Natural killer cell treated with Interleukin-12 subunit alpha and Interleukin-12 subunit beta and Interleukin-15 and Interleukin-18, amount 100 ng/mL, for 72 hours (primary cell): ENCODE measurements around the gene HPCAL1. TPM values are rescaled to one million over a fixed set of nuclear protein-coding genes. Genes with fewer than 3 reads are reported as not detected.

Source experiments
- ATAC-seq, 2 donors: fragments of 150-1000 bp; cut with Tn5 transposase in 1 of 2; sonication (Bioruptor Pico), chemical (Tn5 transposase) in 1 of 2; 2 replicates each; pipeline ENCODE4 v1.10.0; 2021
- DNase-seq: peaks from one replicate; pipeline ENCODE4 v3.0.0; 2022; ENCODE audit warnings: low spot score
- H3K27ac Mint-ChIP-seq, 2 donors: 1 replicate in 1 of 2; 2 replicates in 1 of 2; pipeline ENCODE4 v1.8.0; 2022; ENCODE audit warnings: mixed read lengths in 2 of 2, mild to moderate bottlenecking in 1 of 2, moderate library complexity in 1 of 2
- H3K27me3 Mint-ChIP-seq, 2 donors: 1 replicate in 1 of 2; 2 replicates in 1 of 2; pipeline ENCODE4 v1.8.0; 2022; ENCODE audit warnings: mixed read lengths in 2 of 2
- H3K36me3 Mint-ChIP-seq: one replicate; pipeline ENCODE4 v1.8.0; 2022; ENCODE audit warnings: mixed read lengths
- H3K4me1 Mint-ChIP-seq, 2 donors: 1 replicate in 1 of 2; 2 replicates in 1 of 2; pipeline ENCODE4 v1.8.0; 2022; ENCODE audit warnings: low read depth in 2 of 2, mixed read lengths in 2 of 2, mild to moderate bottlenecking in 1 of 2
- H3K4me3 Mint-ChIP-seq: one replicate; pipeline ENCODE4 v1.8.0; 2022; ENCODE audit warnings: mixed read lengths
- H3K9me3 Mint-ChIP-seq: 2 replicates; pipeline ENCODE4 v1.8.0; 2022; ENCODE audit warnings: mixed read lengths
- total RNA-seq, 2 donors: library from RNA; stranded (reverse); gene quantifications; one replicate each; pipeline ENCODE4 v1.2.3, GENCODE V29; 2022

Gene HPCAL1
- total RNA-seq, 2 donors from 2014 or later: 13.8 to 19.0 TPM

GRCh38 chr2:10308866-10309265, 6.2 kb downstream of the HPCAL1 start:
- ATAC-seq (no peak), DNase-seq (peak; percentile 46)
- Mint-ChIP-seq H3K4me1 (peaks cover 22 to 31% of the 10 kb centered on the region in 2 donors), H3K27me3 (no peaks in the 10 kb centered on the region), H3K4me3 (no peak overlapping the region), H3K27ac (no peak overlapping the region), H3K36me3 (no peaks in the 10 kb centered on the region), H3K9me3 (no peaks in the 10 kb centered on the region)

- peaks cover 21 to 29% of the 10 kb centered on the region in 2 donors for H3K4me1 Mint-ChIP-seq
- H3K27ac Mint-ChIP-seq: no peak overlapping the region
- no peaks in the 10 kb centered on the region for H3K27me3 Mint-ChIP-seq
- DNase-seq (no peak), ATAC-seq (no peak)
- no peaks in the 10 kb centered on the region for H3K36me3 Mint-ChIP-seq
- no peak overlapping the region for H3K4me3 Mint-ChIP-seq
- H3K9me3 Mint-ChIP-seq: no peaks in the 10 kb centered on the region
Measured at GRCh38 chr2:10309286-10309685, 6.6 kb downstream of the HPCAL1 start.

GRCh38 chr2:10310309-10310888, 7.7 kb downstream of the HPCAL1 start:
- H3K4me1 Mint-ChIP-seq: peaks cover 16 to 22% of the 10 kb centered on the region in 2 donors
- no peaks in the 10 kb centered on the region for H3K27me3 Mint-ChIP-seq
- DNase-seq (no peak), ATAC-seq (no peak)
- H3K36me3 Mint-ChIP-seq: no peaks in the 10 kb centered on the region
- H3K9me3 Mint-ChIP-seq: no peaks in the 10 kb centered on the region
- H3K4me3 Mint-ChIP-seq: no peak overlapping the region
- H3K27ac Mint-ChIP-seq: no peak overlapping the region

- H3K27me3 Mint-ChIP-seq: no peaks in the 10 kb centered on the region
- H3K4me1 Mint-ChIP-seq: peaks cover 7 to 20% of the 10 kb centered on the region in 2 donors
- no peaks in the 10 kb centered on the region for H3K9me3 Mint-ChIP-seq
- DNase-seq: no peak
- no peak overlapping the region for H3K4me3 Mint-ChIP-seq
- H3K27ac Mint-ChIP-seq: no peak overlapping the region
- no peak for ATAC-seq
- H3K36me3 Mint-ChIP-seq: no peaks in the 10 kb centered on the region
Measured at GRCh38 chr2:10311736-10312135, 9.0 kb downstream of the HPCAL1 start.

GRCh38 chr2:10312437-10312957, 9.8 kb downstream of the HPCAL1 start:
- Mint-ChIP-seq H3K36me3 (no peaks in the 10 kb centered on the region), H3K9me3 (no peaks in the 10 kb centered on the region), H3K27ac (no peak overlapping the region), H3K4me1 (peaks cover 7 to 12% of the 10 kb centered on the region in 2 donors), H3K4me3 (no peak overlapping the region), H3K27me3 (no peaks in the 10 kb centered on the region)
- ATAC-seq (no peak), DNase-seq (no peak)

GRCh38 chr2:10316336-10316735, 13.6 kb downstream of the HPCAL1 start:
- Mint-ChIP-seq H3K4me1 (peaks cover 5 to 6% of the 10 kb centered on the region in 2 donors), H3K27me3 (no peaks in the 10 kb centered on the region), H3K9me3 (no peaks in the 10 kb centered on the region), H3K36me3 (no peaks in the 10 kb centered on the region), H3K27ac (no peak overlapping the region), H3K4me3 (no peak overlapping the region)
- ATAC-seq (no peak), DNase-seq (peak; percentile 35)

- H3K27me3 Mint-ChIP-seq: no peaks in the 10 kb centered on the region
Measured at GRCh38 chr2:10316860-10317259, 14.2 kb downstream of the HPCAL1 start.

GRCh38 chr2:10317646-10318045, 14.9 kb downstream of the HPCAL1 start:
- no peaks in the 10 kb centered on the region for H3K36me3 Mint-ChIP-seq
- H3K27ac Mint-ChIP-seq: no peak overlapping the region
- no peaks in the 10 kb centered on the region for H3K9me3 Mint-ChIP-seq
- H3K4me3 Mint-ChIP-seq: no peak overlapping the region
- peaks cover 5 to 6% of the 10 kb centered on the region in 2 donors for H3K4me1 Mint-ChIP-seq
- no peak for DNase-seq
- ATAC-seq: no peak
- H3K27me3 Mint-ChIP-seq: no peaks in the 10 kb centered on the region

More at GRCh38 chr2:10316860-10317259, 14.2 kb downstream of the HPCAL1 start:
- Mint-ChIP-seq H3K4me3 (no peak overlapping the region), H3K9me3 (no peaks in the 10 kb centered on the region), H3K4me1 (peaks cover 5 to 6% of the 10 kb centered on the region in 2 donors), H3K36me3 (no peaks in the 10 kb centered on the region), H3K27ac (no peak overlapping the region)
- ATAC-seq (no peak), DNase-seq (no peak)

- no peak overlapping the region for H3K27ac Mint-ChIP-seq
- H3K4me1 Mint-ChIP-seq: peaks cover 5 to 9% of the 10 kb centered on the region in 2 donors
- H3K27me3 Mint-ChIP-seq: no peaks in the 10 kb centered on the region
- DNase-seq (no peak), ATAC-seq (no peak)
- H3K36me3 Mint-ChIP-seq: no peaks in the 10 kb centered on the region
- no peak overlapping the region for H3K4me3 Mint-ChIP-seq
- H3K9me3 Mint-ChIP-seq: no peaks in the 10 kb centered on the region
Measured at GRCh38 chr2:10318345-10318744, 15.6 kb downstream of the HPCAL1 start.

GRCh38 chr2:10319892-10320574, 17.3 kb downstream of the HPCAL1 start:
- Mint-ChIP-seq H3K27me3 (no peaks in the 10 kb centered on the region), H3K4me1 (peaks cover 5 to 13% of the 10 kb centered on the region in 2 donors), H3K9me3 (no peaks in the 10 kb centered on the region), H3K36me3 (no peaks in the 10 kb centered on the region), H3K4me3 (no peak overlapping the region), H3K27ac (peak overlapping the region in 1 of 2 donors; percentile 79)
- ATAC-seq (no peak), DNase-seq (peak; percentile 46)

- peak overlapping the region in 1 of 2 donors; percentile 79 for H3K27ac Mint-ChIP-seq
- peaks cover 5 to 16% of the 10 kb centered on the region in 2 donors for H3K4me1 Mint-ChIP-seq
- no peaks in the 10 kb centered on the region for H3K36me3 Mint-ChIP-seq
- no peaks in the 10 kb centered on the region for H3K9me3 Mint-ChIP-seq
- DNase-seq: no peak
- ATAC-seq: no peak
- H3K4me3 Mint-ChIP-seq: no peak overlapping the region
- no peaks in the 10 kb centered on the region for H3K27me3 Mint-ChIP-seq
Measured at GRCh38 chr2:10320575-10320931, 17.8 kb downstream of the HPCAL1 start.

- no peaks in the 10 kb centered on the region for H3K9me3 Mint-ChIP-seq
- ATAC-seq (no peak), DNase-seq (no peak)
- no peaks in the 10 kb centered on the region for H3K27me3 Mint-ChIP-seq
- no peaks in the 10 kb centered on the region for H3K36me3 Mint-ChIP-seq
- peaks cover 5 to 16% of the 10 kb centered on the region in 2 donors for H3K4me1 Mint-ChIP-seq
- no peak overlapping the region for H3K4me3 Mint-ChIP-seq
- H3K27ac Mint-ChIP-seq: peak overlapping the region in 1 of 2 donors; percentile 79
Measured at GRCh38 chr2:10320933-10321332, 18.2 kb downstream of the HPCAL1 start.

- ATAC-seq: no peak
- no peaks in the 10 kb centered on the region for H3K36me3 Mint-ChIP-seq
- DNase-seq: no peak
- H3K4me3 Mint-ChIP-seq: no peak overlapping the region
- no peaks in the 10 kb centered on the region for H3K27me3 Mint-ChIP-seq
- H3K9me3 Mint-ChIP-seq: no peaks in the 10 kb centered on the region
- H3K27ac Mint-ChIP-seq: no peak overlapping the region
- peaks cover 5 to 16% of the 10 kb centered on the region in 2 donors for H3K4me1 Mint-ChIP-seq
Measured at GRCh38 chr2:10321622-10322021, 18.9 kb downstream of the HPCAL1 start.

- DNase-seq: no peak
- no peak for ATAC-seq
- no peaks in the 10 kb centered on the region for H3K9me3 Mint-ChIP-seq
- peaks cover 5 to 19% of the 10 kb centered on the region in 2 donors for H3K4me1 Mint-ChIP-seq
- no peaks in the 10 kb centered on the region for H3K36me3 Mint-ChIP-seq
- H3K4me3 Mint-ChIP-seq: no peak overlapping the region
- no peak overlapping the region for H3K27ac Mint-ChIP-seq
- no peaks in the 10 kb centered on the region for H3K27me3 Mint-ChIP-seq
Measured at GRCh38 chr2:10322481-10322880, 19.8 kb downstream of the HPCAL1 start.
